HPDE6-E6E7 (cell line): Measurements from ENCODE around the gene UQCC3.
"Not testable (repeated sequence)": the region's sequence is repeated elsewhere in the genome, so short reads cannot be mapped to it uniquely, and the experiment has no call there.

Source experiments
- DNase-seq: peaks from one replicate; pipeline ENCODE4 v3.0.0; 2011; ENCODE audit warnings: missing footprints; ENCODE audit errors: extremely low spot score

The UQCC3 gene

GRCh38 chr11:62665599-62666258, 5.7 kb upstream of the UQCC3 start:
- peak; percentile 31 for DNase-seq

GRCh38 chr11:62666259-62666926, 5.1 kb upstream of the UQCC3 start:
- DNase-seq: no peak

- no peak for DNase-seq
Observed at GRCh38 chr11:62667460-62667859, 4.0 kb upstream of the UQCC3 start.

GRCh38 chr11:62669420-62670161, 1.9 kb upstream of the UQCC3 start:
- DNase-seq: no peak

GRCh38 chr11:62671236-62671607, 251 bp upstream of the UQCC3 start:
- DNase-seq: no peak

- no peak for DNase-seq
Observed at GRCh38 chr11:62673196-62673525, 1.7 kb downstream of the UQCC3 start.

GRCh38 chr11:62675415-62675814, 3.9 kb downstream of the UQCC3 start:
- DNase-seq: not testable (repeated sequence)

- no peak for DNase-seq
Observed at GRCh38 chr11:62676698-62677097, 5.2 kb downstream of the UQCC3 start.

- no peak for DNase-seq
Observed at GRCh38 chr11:62677156-62677555, 5.7 kb downstream of the UQCC3 start.

GRCh38 chr11:62677714-62678113, 6.2 kb downstream of the UQCC3 start:
- DNase-seq: no peak

GRCh38 chr11:62678433-62678769, 6.9 kb downstream of the UQCC3 start:
- DNase-seq: no peak

- peak; percentile 82 for DNase-seq
Observed at GRCh38 chr11:62678770-62679696, 7.6 kb downstream of the UQCC3 start, which contains the start of gene UBXN1. Gene UBXN1 (minus strand): TSS chr11:62679073. CDS start chr11:62678923, 150 bp downstream.

GRCh38 chr11:62680825-62681240, 9.4 kb downstream of the UQCC3 start:
- DNase-seq: peak; percentile 67

GRCh38 chr11:62682518-62682917, 11.0 kb downstream of the UQCC3 start:
- DNase-seq: no peak

- no peak for DNase-seq
Observed at GRCh38 chr11:62687508-62688396, 16.3 kb downstream of the UQCC3 start.

- no peak for DNase-seq
Observed at GRCh38 chr11:62688491-62688890, 17.0 kb downstream of the UQCC3 start.

GRCh38 chr11:62689421-62690183, 18.1 kb downstream of the UQCC3 start, which contains the start of gene LRRN4CL:
Gene LRRN4CL (minus strand): TSS chr11:62689530. CDS start chr11:62688508, 1,022 bp downstream.
- no peak for DNase-seq

- not testable (repeated sequence) for DNase-seq
Observed at GRCh38 chr11:62693624-62694023, 22.2 kb downstream of the UQCC3 start.

- peak; percentile 67 for DNase-seq
Observed at GRCh38 chr11:62694455-62695167, 23.1 kb downstream of the UQCC3 start.
